HEK293 (cell line): ENCODE measurements around the gene FKBP8.

Source experiments
- CTCF ChIA-PET: fragments of 350-600 bp; formaldehyde crosslinking; extraction: SDS; loops from one replicate; lab custom pipeline; 2021; ENCODE audit warnings: antibody characterized with exemption; lab: Yijun Ruan, JAX
- POLR2A ChIA-PET: fragments of 300-600 bp; formaldehyde crosslinking; extraction: SDS; loops from one replicate; lab custom pipeline; 2020; ENCODE audit warnings: antibody characterized with exemption, inconsistent platforms; lab: Yijun Ruan, JAX
- H3K27ac ChIP-seq: fragments of 200-500 bp; sonication (Bioruptor generic); 2 replicates; pipeline ENCODE4 v1.5.1; 2014; ENCODE audit warnings: low read depth, low read length, control low read depth, inconsistent platforms; ENCODE audit errors: extremely low read depth
- H3K36me3 ChIP-seq, 2 experiments: fragments of 200-500 bp in 1 of 2; sonication (Bioruptor generic) in 1 of 2; 1 replicate in 1 of 2; 2 replicates in 1 of 2; pipeline ENCODE4 v1.5.1; 2014 to 2017; ENCODE audit warnings: inconsistent platforms in 2 of 2, low read length in 2 of 2; ENCODE audit not compliant: control insufficient read depth in 2 of 2, insufficient read depth in 1 of 2
- H3K4me1 ChIP-seq: fragments of 200-500 bp; sonication (Bioruptor generic); 2 replicates; pipeline ENCODE4 v1.5.1; 2014; ENCODE audit warnings: mild to moderate bottlenecking, low read length, inconsistent platforms; ENCODE audit not compliant: control insufficient read depth, insufficient read depth
- H3K4me3 ChIP-seq: 2 replicates; pipeline ENCODE4 v1.5.1; 2011; ENCODE audit warnings: low read depth, mild to moderate bottlenecking, control low read depth, low read length, moderate library complexity
- H3K9me3 ChIP-seq: fragments of 200-500 bp; sonication (Bioruptor generic); 2 replicates; pipeline ENCODE4 v1.5.1; 2014; ENCODE audit warnings: low read depth, low read length, inconsistent platforms; ENCODE audit not compliant: control insufficient read depth, insufficient read depth
- MZF1 ChIP-seq: fragments of 450-650 bp; formaldehyde crosslinking; IDR thresholded peaks from 2 replicates; pipeline ENCODE4 v1.5.1; 2017; ENCODE audit warnings: missing biosample characterization, missing genetic modification characterization, borderline replicate concordance
- PRDM4 ChIP-seq: fragments of 450-650 bp; formaldehyde crosslinking; IDR thresholded peaks from 2 replicates; pipeline ENCODE4 v1.5.1; 2017; ENCODE audit warnings: missing biosample characterization, missing genetic modification characterization
- PRDM6 ChIP-seq: fragments of 450-650 bp; formaldehyde crosslinking; IDR thresholded peaks from 2 replicates; pipeline ENCODE4 v1.5.1; 2017; ENCODE audit warnings: missing biosample characterization, missing genetic modification characterization
- ZFP41 ChIP-seq: fragments of 450-650 bp; formaldehyde crosslinking; IDR thresholded peaks from 2 replicates; pipeline ENCODE4 v1.5.1; 2016; ENCODE audit warnings: missing biosample characterization, missing genetic modification characterization, borderline replicate concordance
- ZNF114 ChIP-seq: fragments of 450-650 bp; formaldehyde crosslinking; IDR thresholded peaks from 2 replicates; pipeline ENCODE4 v1.5.0; 2017; ENCODE audit warnings: missing biosample characterization, missing genetic modification characterization
- ZNF140 ChIP-seq: fragments of 450-650 bp; formaldehyde crosslinking; IDR thresholded peaks from 2 replicates; pipeline ENCODE4 v1.5.1; 2016; ENCODE audit warnings: missing biosample characterization, missing genetic modification characterization
- ZNF211 ChIP-seq: fragments of 450-650 bp; formaldehyde crosslinking; IDR thresholded peaks from 2 replicates; pipeline ENCODE4 v1.5.1; 2016; ENCODE audit warnings: low read depth, missing biosample characterization, missing genetic modification characterization
- ZNF341 ChIP-seq: fragments of 450-650 bp; formaldehyde crosslinking; IDR thresholded peaks from 2 replicates; pipeline ENCODE4; 2016; ENCODE audit warnings: low read depth, missing biosample characterization, missing genetic modification characterization
- ZNF37A ChIP-seq: fragments of 450-650 bp; IDR thresholded peaks from 2 replicates; pipeline ENCODE4 v1.5.1; 2018; ENCODE audit warnings: missing biosample characterization, missing genetic modification characterization
- ZNF449 ChIP-seq: fragments of 450-650 bp; formaldehyde crosslinking; IDR thresholded peaks from 2 replicates; pipeline ENCODE4 v1.5.1; 2017; ENCODE audit warnings: missing biosample characterization, mild to moderate bottlenecking, missing genetic modification characterization, moderate library complexity
- ZNF501 ChIP-seq: fragments of 450-650 bp; formaldehyde crosslinking; IDR thresholded peaks from 2 replicates; pipeline ENCODE4 v1.5.1; 2016; ENCODE audit warnings: missing biosample characterization, missing genetic modification characterization
- ZNF677 ChIP-seq: fragments of 450-650 bp; IDR thresholded peaks from 2 replicates; pipeline ENCODE4 v1.5.0; 2018; ENCODE audit warnings: missing biosample characterization, mild to moderate bottlenecking, missing genetic modification characterization, moderate library complexity
- ZNF776 ChIP-seq: fragments of 450-650 bp; formaldehyde crosslinking; IDR thresholded peaks from 2 replicates; pipeline ENCODE4 v1.5.0; 2017; ENCODE audit warnings: missing biosample characterization, missing genetic modification characterization, borderline replicate concordance
- ZNF792 ChIP-seq: fragments of 450-650 bp; formaldehyde crosslinking; IDR thresholded peaks from 2 replicates; pipeline ENCODE4 v1.5.1; 2016; ENCODE audit warnings: missing biosample characterization, missing genetic modification characterization
- ZNF837 ChIP-seq: fragments of 450-650 bp; formaldehyde crosslinking; IDR thresholded peaks from 2 replicates; pipeline ENCODE4 v1.5.1; 2016; ENCODE audit warnings: missing biosample characterization, missing genetic modification characterization
- ZSCAN16 ChIP-seq: fragments of 450-650 bp; formaldehyde crosslinking; IDR thresholded peaks from 2 replicates; pipeline ENCODE4 v1.5.1; 2016; ENCODE audit warnings: missing biosample characterization, missing genetic modification characterization

Gene FKBP8

GRCh38 chr19:18507727-18508440, 35.5 kb downstream of the FKBP8 start (continued):
- TF ChIP-seq ZNF792 (tag by site-specific recombination) = no peak
- no peak for TF ChIP-seq PRDM6 (tag by site-specific recombination)
- no peak for TF ChIP-seq ZNF677 (tag by site-specific recombination)
- no peak for TF ChIP-seq MZF1 (tag by site-specific recombination)
- TF ChIP-seq ZFP41 (tag by site-specific recombination) = no peak
- no peak for TF ChIP-seq ZNF211
- TF ChIP-seq ZSCAN16 = no peak
- TF ChIP-seq ZNF140 (tag by site-specific recombination) = no peak
- no peak for TF ChIP-seq ZNF114 (tag by site-specific recombination)
- no peak for TF ChIP-seq ZNF501 (tag by site-specific recombination)
- no peak for TF ChIP-seq ZNF776 (tag by site-specific recombination)
- no peak for TF ChIP-seq ZNF837
- TF ChIP-seq ZNF37A (tag by site-specific recombination) = no peak
- TF ChIP-seq ZNF449 (tag by site-specific recombination) = peak; percentile 97

- Histone ChIP-seq H3K4me3 (no peak overlapping the region), H3K27ac (0 out of 2 replicates have a peak overlapping the region, but pooled peaks have one; percentile 5), H3K4me1 (no peaks in the 10 kb centered on the region; the same call in none of the 2 replicates), H3K36me3 (no peaks in the 10 kb centered on the region), H3K9me3 (no peaks in the 10 kb centered on the region)
- ChIA-PET CTCF (interaction anchor here (0.6 to 1.8 kb wide), 7 partner anchors 9 to 489 kb away, joined by 3 to 8 read pairs (median 4); partner anchors contain the start of gene REX1BD), POLR2A (interaction anchor here (0.5 to 0.8 kb wide), 2 partner anchors 100 to 851 kb away, joined by 3 to 5 read pairs; no protein-coding TSS in a partner anchor)
- TF ChIP-seq PRDM4 (no peak), ZNF341 (tag by site-specific recombination) (peak; percentile 85)
Measured at GRCh38 chr19:18507021-18507726, 36.2 kb downstream of the FKBP8 start.
